ENCODE results near the gene NEURL1B.

DNA sequence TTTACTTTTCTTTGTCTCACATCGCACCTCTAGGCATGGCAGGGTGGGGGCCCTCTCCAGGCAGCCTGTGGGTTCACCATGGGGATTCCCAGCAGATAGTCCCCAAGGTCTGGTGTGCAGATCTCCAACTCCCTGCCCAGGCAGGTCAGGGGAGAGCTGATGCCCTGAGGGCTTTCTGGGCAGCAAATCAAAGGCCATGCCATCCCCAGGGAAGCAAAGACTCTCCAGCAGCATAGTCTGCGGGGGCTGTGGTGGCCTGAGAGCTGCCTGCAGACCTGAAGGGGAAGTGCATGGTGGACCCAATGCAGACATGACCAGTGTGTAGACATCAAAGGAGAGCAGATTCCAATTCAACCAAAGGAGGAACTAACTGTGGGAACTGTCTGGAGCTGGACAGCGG is 7.7 kb downstream of the NEURL1B start:
- TF ChIP-seq, protein P1, sequence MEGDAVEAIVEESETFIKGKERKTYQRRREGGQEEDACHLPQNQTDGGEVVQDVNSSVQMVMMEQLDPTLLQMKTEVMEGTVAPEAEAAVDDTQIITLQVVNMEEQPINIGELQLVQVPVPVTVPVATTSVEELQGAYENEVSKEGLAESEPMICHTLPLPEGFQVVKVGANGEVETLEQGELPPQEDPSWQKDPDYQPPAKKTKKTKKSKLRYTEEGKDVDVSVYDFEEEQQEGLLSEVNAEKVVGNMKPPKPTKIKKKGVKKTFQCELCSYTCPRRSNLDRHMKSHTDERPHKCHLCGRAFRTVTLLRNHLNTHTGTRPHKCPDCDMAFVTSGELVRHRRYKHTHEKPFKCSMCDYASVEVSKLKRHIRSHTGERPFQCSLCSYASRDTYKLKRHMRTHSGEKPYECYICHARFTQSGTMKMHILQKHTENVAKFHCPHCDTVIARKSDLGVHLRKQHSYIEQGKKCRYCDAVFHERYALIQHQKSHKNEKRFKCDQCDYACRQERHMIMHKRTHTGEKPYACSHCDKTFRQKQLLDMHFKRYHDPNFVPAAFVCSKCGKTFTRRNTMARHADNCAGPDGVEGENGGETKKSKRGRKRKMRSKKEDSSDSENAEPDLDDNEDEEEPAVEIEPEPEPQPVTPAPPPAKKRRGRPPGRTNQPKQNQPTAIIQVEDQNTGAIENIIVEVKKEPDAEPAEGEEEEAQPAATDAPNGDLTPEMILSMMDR (IDR thresholded peaks at IDR 0.05): no peak
- TF ChIP-seq POLR2A (IDR thresholded peaks at IDR 0.05): no peak
